Uterus (tissue), 4 donors: ENCODE data around the gene CSF1. TPM values are rescaled to one million over a fixed set of nuclear protein-coding genes. Genes with fewer than 3 reads are reported as not detected.

Source experiments
- DNase-seq, 2 donors: peaks; one replicate each; pipeline ENCODE4 v3.0.0-alpha.2; 2019 to 2020
- H3K27ac ChIP-seq, 2 donors: fragments of 200-600 bp; sonication (generic); 1 replicate in 1 of 2; 2 replicates in 1 of 2; pipeline ENCODE4 v1.5.1; 2016 to 2018
- H3K27me3 ChIP-seq, 2 donors: fragments of 200-600 bp; sonication (generic); one replicate each; pipeline ENCODE4 v1.5.1; 2018 to 2019; ENCODE audit warnings: control low read depth in 1 of 2
- H3K36me3 ChIP-seq, 2 donors: fragments of 200-600 bp; sonication (generic); one replicate each; pipeline ENCODE4 v1.5.1; 2019; ENCODE audit warnings: control low read depth in 1 of 2
- H3K4me1 ChIP-seq, 2 donors: fragments of 200-600 bp; sonication (generic); one replicate each; pipeline ENCODE4 v1.5.1; 2018 to 2019; ENCODE audit warnings: control low read depth in 1 of 2
- H3K4me3 ChIP-seq, 2 donors: fragments of 200-600 bp; sonication (generic); 1 replicate in 1 of 2; 2 replicates in 1 of 2; pipeline ENCODE4 v1.5.1; 2018 to 2019; ENCODE audit warnings: mild to moderate bottlenecking in 1 of 2
- H3K9me3 ChIP-seq, 2 donors: fragments of 200-600 bp; sonication (generic); one replicate each; pipeline ENCODE4 v1.5.1; 2019; ENCODE audit warnings: control low read depth in 1 of 2
- POLR2A ChIP-seq, 2 donors: fragments of 450-650 bp; IDR thresholded peaks; one replicate each; pipeline ENCODE4 v1.6.1; 2016; ENCODE audit warnings: antibody characterized with exemption in 2 of 2, mild to moderate bottlenecking in 1 of 2, moderate library complexity in 1 of 2
- intact Hi-C: fragments of 100-400 bp; cut with DNase I; formaldehyde crosslinking; loops from one replicate; pipeline ENCODE4 v1.15.1; 2023; ENCODE audit warnings: low total_unique reads
- total RNA-seq, 4 donors: library from RNA; depleted of rRNA in 3 of 4; stranded (reverse); fragments of >200 nt in 3 of 4; gene quantifications; one replicate each; pipeline versions ENCODE4 v1.1.0 to v1.2.4, GENCODE V29; 2014 to 2023
- TF ChIP-seq, protein P1 (sequence below), 4 experiments: fragments of 200-600 bp in 2 of 4; fragments of 450-650 bp in 2 of 4; sonication (generic) in 2 of 4; IDR thresholded peaks; one replicate each; pipeline ENCODE4 v1.5.1; 2016 to 2019; ENCODE audit warnings: antibody characterized with exemption in 4 of 4, mild to moderate bottlenecking in 2 of 4, moderate library complexity in 1 of 4
- donor health status: DM: yes; HTN: yes; CAD: no.

CSF1 gene
- total RNA-seq, 4 donors from 2014 or later, result 19.8 to 48.2 (median 34.2) TPM

DNA sequence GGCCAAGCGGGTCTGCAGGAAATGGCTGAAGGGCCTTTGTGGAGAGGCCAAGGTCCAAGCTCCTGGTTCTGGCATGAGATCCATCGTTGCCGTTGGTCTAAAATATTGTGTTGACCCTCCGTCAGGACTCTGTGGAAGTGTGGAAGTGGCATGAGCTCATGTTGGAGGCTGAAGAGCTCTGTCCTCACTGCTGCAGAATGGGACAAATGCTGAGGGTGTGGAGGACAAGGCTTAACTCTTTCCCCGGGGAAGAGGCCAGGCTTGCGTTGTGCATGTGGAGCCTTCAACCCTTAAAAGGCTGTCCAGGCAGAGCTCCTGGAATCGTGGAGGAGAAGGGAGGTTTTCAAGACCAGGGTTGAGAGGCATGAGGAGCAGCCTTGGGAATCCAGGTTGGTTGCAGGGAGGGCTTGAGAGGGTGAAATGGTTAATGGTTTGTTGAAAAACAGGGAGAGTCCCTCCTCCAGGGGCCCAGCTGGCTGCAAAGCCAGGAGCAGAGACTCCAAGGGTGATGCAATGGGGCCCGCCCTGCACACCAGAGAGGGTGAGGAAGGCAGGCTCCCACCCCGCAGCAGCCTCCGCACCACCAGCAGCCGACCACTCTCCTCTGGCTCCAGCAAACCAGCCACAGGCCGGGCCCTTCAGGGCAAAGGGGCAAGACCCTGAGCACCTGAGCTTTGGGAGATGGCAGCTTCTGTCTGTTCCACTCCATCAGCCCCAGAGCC is 67.2 kb downstream of the CSF1 start:
- Histone ChIP-seq H3K36me3 (no peaks in the 10 kb centered on the region), H3K9me3 (no peaks in the 10 kb centered on the region), H3K4me1 (no peaks in the 10 kb centered on the region), H3K27ac (no peak overlapping the region), H3K4me3 (no peak overlapping the region), H3K27me3 (no peaks in the 10 kb centered on the region)
- DNase-seq, result no peak
- TF ChIP-seq, protein P1, sequence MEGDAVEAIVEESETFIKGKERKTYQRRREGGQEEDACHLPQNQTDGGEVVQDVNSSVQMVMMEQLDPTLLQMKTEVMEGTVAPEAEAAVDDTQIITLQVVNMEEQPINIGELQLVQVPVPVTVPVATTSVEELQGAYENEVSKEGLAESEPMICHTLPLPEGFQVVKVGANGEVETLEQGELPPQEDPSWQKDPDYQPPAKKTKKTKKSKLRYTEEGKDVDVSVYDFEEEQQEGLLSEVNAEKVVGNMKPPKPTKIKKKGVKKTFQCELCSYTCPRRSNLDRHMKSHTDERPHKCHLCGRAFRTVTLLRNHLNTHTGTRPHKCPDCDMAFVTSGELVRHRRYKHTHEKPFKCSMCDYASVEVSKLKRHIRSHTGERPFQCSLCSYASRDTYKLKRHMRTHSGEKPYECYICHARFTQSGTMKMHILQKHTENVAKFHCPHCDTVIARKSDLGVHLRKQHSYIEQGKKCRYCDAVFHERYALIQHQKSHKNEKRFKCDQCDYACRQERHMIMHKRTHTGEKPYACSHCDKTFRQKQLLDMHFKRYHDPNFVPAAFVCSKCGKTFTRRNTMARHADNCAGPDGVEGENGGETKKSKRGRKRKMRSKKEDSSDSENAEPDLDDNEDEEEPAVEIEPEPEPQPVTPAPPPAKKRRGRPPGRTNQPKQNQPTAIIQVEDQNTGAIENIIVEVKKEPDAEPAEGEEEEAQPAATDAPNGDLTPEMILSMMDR (IDR thresholded peaks at IDR 0.05), result no peak
- no peak for TF ChIP-seq POLR2A (IDR thresholded peaks at IDR 0.05)
- intact Hi-C loops, result loop anchor here (5.0 kb wide), 1 partner anchor 191 kb away; no protein-coding TSS in a partner anchor

DNA sequence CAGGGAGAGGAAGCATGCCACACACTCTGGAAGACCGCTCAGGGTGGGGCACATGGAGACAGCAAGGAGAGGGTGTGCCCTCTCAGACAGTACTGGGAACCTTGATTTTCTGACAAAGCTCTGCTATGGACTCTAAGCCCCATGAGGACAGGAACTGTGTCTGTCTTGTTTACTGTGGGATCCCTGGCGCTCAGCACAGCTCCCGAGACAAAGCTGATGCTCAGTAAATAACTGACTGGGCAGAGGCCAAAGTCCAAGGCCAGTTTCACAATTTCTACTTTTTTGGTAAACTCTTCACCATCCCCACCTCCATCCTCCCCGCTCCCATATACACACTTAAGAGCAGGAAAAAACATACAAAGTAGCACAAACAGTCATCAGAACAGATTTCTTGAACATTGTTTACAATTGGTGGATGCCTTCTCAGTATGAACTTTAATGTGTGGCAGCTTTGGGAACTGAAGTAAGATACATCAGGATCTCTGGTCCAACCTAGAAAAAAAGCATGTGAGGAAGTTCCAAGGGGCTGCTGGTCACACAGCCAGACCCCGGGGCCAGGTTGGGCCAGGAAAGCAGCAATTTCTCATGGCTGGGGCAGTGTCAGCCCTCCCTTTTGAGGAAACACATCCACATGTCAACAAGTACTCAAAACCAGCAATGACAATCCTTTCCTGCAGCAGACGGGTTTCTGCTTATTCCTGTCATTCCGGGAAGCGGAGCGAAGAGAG is 68.3 kb downstream of the CSF1 start:
- Histone ChIP-seq H3K36me3 (no peaks in the 10 kb centered on the region), H3K27me3 (no peaks in the 10 kb centered on the region), H3K9me3 (no peaks in the 10 kb centered on the region), H3K4me1 (no peaks in the 10 kb centered on the region), H3K27ac (peak overlapping the region; percentile 45 to 49), H3K4me3 (no peak overlapping the region)
- no peak for TF ChIP-seq POLR2A (IDR thresholded peaks at IDR 0.05)
- TF ChIP-seq, protein P1 (IDR thresholded peaks at IDR 0.05), result no peak
- no peak for DNase-seq
- intact Hi-C loops, result loop anchor here (5.0 kb wide), 1 partner anchor 192 kb away; no protein-coding TSS in a partner anchor

DNA sequence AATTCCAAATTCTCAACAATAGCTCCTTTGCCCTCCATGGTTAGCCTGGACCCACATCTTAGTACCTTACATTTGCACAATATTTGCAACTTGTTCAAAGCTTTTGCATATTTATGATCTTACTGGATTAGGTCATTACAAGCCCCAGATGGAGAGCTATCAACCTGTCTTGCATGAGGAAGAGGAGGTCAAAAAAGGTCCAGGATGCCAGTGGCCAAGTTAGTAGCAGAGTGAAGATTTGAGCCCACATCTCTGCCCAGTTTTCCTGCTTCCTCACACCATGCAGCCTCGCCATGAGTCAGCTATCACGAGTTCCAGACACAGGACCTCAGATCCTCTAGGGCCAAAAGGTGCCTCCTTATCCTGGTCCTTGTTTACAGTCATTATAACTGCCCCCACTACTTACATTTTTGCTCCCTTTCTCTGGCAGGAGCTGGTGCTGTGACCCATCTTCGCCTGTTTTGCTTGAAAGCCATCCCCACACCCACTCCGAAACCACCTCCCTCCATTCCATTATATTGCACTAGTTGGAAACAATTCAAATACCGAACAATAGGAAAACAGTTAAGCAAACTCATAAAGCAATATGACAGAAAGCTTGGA is 68.9 kb downstream of the CSF1 start:
- no peaks in the 10 kb centered on the region for H3K36me3 ChIP-seq
- H3K27me3 ChIP-seq, result no peaks in the 10 kb centered on the region
- no peaks in the 10 kb centered on the region for H3K4me1 ChIP-seq
- peak overlapping the region; percentile 49 to 50 for H3K27ac ChIP-seq
- intact Hi-C loops, result loop anchor here (5.0 to 10.0 kb wide), 2 partner anchors 192 to 325 kb away; partner anchors contain the start of gene GSTM4
- no peak overlapping the region for H3K4me3 ChIP-seq
- no peak for TF ChIP-seq POLR2A (IDR thresholded peaks at IDR 0.05)
- TF ChIP-seq, protein P1 (IDR thresholded peaks at IDR 0.05), result no peak
- DNase-seq, result peak in 1 of 2 donors; percentile 60
- H3K9me3 ChIP-seq, result no peaks in the 10 kb centered on the region

Other genes starting within 250 kb of the CSF1 start
- 100 to 1,000 TPM in 1 of 4 donors, 10 to 100 TPM in 3; 32.1 to 154 (median 72.1) TPM for gene GSTM2, start 242.8 kb upstream of the CSF1 start, total RNA-seq
- gene GSTM1, start 223.0 kb upstream of the CSF1 start, total RNA-seq, result 1 to 10 TPM in 1 of 4 donors, not detected in 3; 9.4 TPM
- 10 to 100 TPM in 3 of 4 donors, under 1 TPM in 1; 0.51 to 24.8 (median 22.3) TPM for gene GSTM5, start 198.6 kb upstream of the CSF1 start, total RNA-seq
- 100 to 1,000 TPM in 1 of 4 donors, 10 to 100 TPM in 3; 39.1 to 104 (median 61.0) TPM for gene GSTM3, start 169.8 kb upstream of the CSF1 start, total RNA-seq
- under 1 TPM in 2 of 4 donors, not detected in 2; 0.26 to 0.29 TPM for gene EPS8L3, start 146.9 kb upstream of the CSF1 start, total RNA-seq
- gene AHCYL1, start 73.9 kb downstream of the CSF1 start, total RNA-seq, result 100 to 1,000 TPM in 1 of 4 donors, 10 to 100 TPM in 3; 51.2 to 183 (median 70.2) TPM
- 100 to 1,000 TPM in 1 of 4 donors, 10 to 100 TPM in 3; 17.1 to 102 (median 42.0) TPM for gene STRIP1, start 123.8 kb downstream of the CSF1 start, total RNA-seq
- under 1 TPM in 2 of 4 donors, not detected in 2; 0.21 to 0.26 TPM for gene ALX3, start 159.8 kb downstream of the CSF1 start, total RNA-seq
- gene UBL4B, start 201.6 kb downstream of the CSF1 start, total RNA-seq, result not detected
- under 1 TPM in 2 of 4 donors, not detected in 2; 0.07 to 0.15 TPM for gene SLC6A17, start 239.6 kb downstream of the CSF1 start, total RNA-seq